T-helper 1 cell treated with Interleukin-12 subunit alpha and Interleukin-12 subunit beta and Interleukin-4 antibody, amounts not matched to agents 30 μg/mL and 1 μg/mL, for 36 hours (primary cell): ENCODE results near the gene RBM43.

Source experiments
- H3K27ac Mint-ChIP-seq: one replicate; pipeline ENCODE4 v1.8.0; 2021; ENCODE audit warnings: mild to moderate bottlenecking, mixed read lengths
- H3K27me3 Mint-ChIP-seq: one replicate; pipeline ENCODE4 v1.8.0; 2021; ENCODE audit warnings: low read depth, mixed read lengths
- H3K36me3 Mint-ChIP-seq: one replicate; pipeline ENCODE4 v1.8.0; 2021; ENCODE audit warnings: low read depth, mixed read lengths
- H3K4me1 Mint-ChIP-seq: one replicate; pipeline ENCODE4 v1.8.0; 2021; ENCODE audit warnings: low read depth, mixed read lengths
- H3K4me3 Mint-ChIP-seq: one replicate; pipeline ENCODE4 v1.8.0; 2021; ENCODE audit warnings: mild to moderate bottlenecking, moderate library complexity, mixed read lengths
- H3K9me3 Mint-ChIP-seq: one replicate; pipeline ENCODE4 v1.8.0; 2021; ENCODE audit warnings: mixed read lengths

Gene RBM43

DNA sequence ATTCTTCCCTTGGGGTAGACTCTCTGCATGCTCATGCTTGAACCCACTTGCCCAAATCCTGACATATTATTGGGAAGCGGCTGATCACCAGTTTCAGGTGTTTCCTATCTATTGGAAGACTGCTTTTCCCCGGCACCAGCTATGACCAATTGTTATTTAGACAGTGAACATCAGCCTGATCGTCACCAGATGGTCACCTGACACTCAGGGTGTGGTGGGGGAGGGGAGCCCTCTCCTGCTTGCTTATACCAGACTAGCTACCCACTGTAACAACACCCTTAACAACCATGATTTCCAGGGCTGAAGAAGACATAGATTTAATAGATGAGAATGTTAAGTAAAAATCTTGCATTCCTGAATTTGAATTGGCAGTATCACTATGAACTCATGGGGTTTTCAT lies 44.3 kb downstream of the RBM43 start:
- Mint-ChIP-seq H3K27me3 (peaks cover 15% of the 10 kb centered on the region), H3K9me3 (no peaks in the 10 kb centered on the region), H3K36me3 (no peaks in the 10 kb centered on the region), H3K4me1 (no peaks in the 10 kb centered on the region), H3K27ac (no peak overlapping the region), H3K4me3 (no peak overlapping the region)

DNA sequence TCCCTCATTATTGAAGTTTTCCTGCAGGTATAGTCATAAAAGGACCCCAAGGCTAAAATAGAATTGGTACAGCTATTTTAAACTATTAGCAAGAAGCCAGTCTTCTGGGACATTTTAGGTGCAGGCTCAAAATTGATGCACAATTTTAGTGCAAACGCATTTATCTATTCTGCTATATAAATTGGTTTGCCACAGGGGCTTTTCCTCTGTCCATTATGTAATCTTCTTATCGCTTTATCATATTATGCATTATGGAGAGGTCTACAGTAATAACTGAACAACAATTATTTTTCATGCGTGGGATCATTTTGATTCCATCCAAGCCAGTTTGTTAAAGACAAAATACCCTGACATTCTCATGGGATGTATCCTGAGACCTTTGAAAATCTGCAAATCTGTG lies 54.6 kb downstream of the RBM43 start:
- no peak overlapping the region for H3K27ac Mint-ChIP-seq
- H3K4me3 Mint-ChIP-seq: no peak overlapping the region
- peaks cover 11% of the 10 kb centered on the region for H3K27me3 Mint-ChIP-seq
- H3K36me3 Mint-ChIP-seq: no peaks in the 10 kb centered on the region
- no peaks in the 10 kb centered on the region for H3K4me1 Mint-ChIP-seq
- H3K9me3 Mint-ChIP-seq: no peaks in the 10 kb centered on the region

DNA sequence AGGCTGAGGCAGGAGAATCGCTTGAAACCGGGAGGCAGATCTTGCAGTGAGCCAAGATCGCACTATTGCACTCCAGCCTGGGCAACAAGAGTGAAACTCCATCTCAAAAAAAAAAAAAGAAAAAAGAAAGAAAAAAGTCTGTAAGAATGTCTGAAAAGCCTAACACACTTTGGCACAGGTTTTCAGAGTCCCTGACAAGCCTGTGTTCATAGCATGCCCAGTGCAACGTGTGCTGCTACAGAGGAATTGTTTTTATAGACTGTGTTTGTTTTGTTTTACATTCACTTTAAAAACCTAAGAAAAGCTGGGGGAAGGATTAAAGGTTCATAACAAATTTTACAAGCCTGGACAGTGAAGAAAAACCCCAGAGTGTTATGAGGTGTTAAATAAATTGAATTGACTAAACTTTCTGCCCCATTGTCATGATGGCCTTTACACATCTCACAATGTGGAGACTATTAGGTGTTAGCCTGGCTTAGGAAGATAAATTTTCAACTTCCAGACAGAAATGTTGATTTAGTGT lies 55.2 kb downstream of the RBM43 start:
- H3K27ac Mint-ChIP-seq: no peak overlapping the region
- no peaks in the 10 kb centered on the region for H3K4me1 Mint-ChIP-seq
- no peak overlapping the region for H3K4me3 Mint-ChIP-seq
- no peaks in the 10 kb centered on the region for H3K9me3 Mint-ChIP-seq
- peaks cover 11% of the 10 kb centered on the region for H3K27me3 Mint-ChIP-seq
- no peaks in the 10 kb centered on the region for H3K36me3 Mint-ChIP-seq

DNA sequence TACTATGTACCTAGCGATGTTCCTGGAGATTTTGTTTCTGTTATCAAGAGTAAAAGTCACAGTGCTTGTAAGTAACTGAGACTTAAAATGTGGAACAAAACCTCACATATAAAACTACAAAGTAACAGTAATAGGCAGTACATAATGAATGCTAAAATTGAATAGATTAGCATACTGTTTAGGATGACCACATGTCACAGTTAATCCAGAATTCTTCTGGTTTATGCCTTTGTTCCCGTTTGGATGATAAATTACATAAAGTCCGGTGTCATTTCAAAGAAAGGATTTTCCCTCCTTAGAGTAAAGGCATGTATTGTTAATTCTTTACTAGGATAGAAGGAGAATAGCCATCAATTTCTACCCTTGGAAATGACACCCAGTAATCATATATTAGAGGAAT lies 56.1 kb downstream of the RBM43 start:
- H3K9me3 Mint-ChIP-seq: no peaks in the 10 kb centered on the region
- no peak overlapping the region for H3K4me3 Mint-ChIP-seq
- peaks cover 11% of the 10 kb centered on the region for H3K27me3 Mint-ChIP-seq
- H3K4me1 Mint-ChIP-seq: peaks cover 3% of the 10 kb centered on the region
- no peaks in the 10 kb centered on the region for H3K36me3 Mint-ChIP-seq
- no peak overlapping the region for H3K27ac Mint-ChIP-seq

DNA sequence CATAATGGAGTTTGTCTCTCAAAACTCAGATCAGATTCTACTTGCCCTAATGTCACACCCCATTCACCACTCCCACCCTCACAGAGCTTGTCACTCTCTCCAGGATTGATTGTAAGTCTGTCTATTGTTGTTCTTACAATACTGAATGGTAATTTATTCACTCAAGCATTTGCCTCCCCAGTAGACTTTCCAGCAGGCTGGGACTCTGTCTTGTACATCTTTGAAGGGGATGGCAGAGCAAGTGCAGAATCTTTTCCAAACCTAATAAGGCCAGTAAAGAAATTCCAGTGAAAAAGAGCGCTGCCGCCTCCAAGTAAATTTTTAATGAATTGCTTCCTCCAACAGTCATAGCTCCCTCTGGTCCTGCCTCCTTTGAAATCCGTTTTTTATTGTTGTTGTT lies 56.9 kb downstream of the RBM43 start:
- no peaks in the 10 kb centered on the region for H3K36me3 Mint-ChIP-seq
- peaks cover 4% of the 10 kb centered on the region for H3K4me1 Mint-ChIP-seq
- H3K4me3 Mint-ChIP-seq: no peak overlapping the region
- peaks cover 11% of the 10 kb centered on the region for H3K27me3 Mint-ChIP-seq
- no peaks in the 10 kb centered on the region for H3K9me3 Mint-ChIP-seq
- H3K27ac Mint-ChIP-seq: no peak overlapping the region

DNA sequence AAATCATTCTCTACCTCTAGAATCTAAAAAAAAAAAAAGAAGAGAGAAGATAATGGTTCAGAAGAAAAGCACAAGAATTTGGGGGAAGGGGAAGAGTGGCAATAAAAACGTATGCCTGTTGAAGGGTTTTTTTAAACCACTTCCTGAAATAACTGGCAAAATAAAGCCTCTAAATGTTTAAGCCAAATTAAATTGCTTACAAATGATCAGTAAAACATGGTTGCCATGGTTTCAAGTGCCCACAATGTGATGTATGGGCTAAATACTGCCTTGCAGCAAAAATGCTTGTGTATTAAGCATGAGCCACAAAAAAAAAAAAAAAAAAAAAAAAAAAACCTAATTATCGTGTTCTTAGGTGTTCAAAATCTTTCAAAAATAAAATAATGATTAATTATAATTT lies 60.8 kb downstream of the RBM43 start:
- no peak overlapping the region for H3K4me3 Mint-ChIP-seq
- peaks cover 4% of the 10 kb centered on the region for H3K4me1 Mint-ChIP-seq
- peaks cover 12% of the 10 kb centered on the region for H3K27me3 Mint-ChIP-seq
- no peaks in the 10 kb centered on the region for H3K36me3 Mint-ChIP-seq
- H3K27ac Mint-ChIP-seq: no peak overlapping the region
- H3K9me3 Mint-ChIP-seq: no peaks in the 10 kb centered on the region

DNA sequence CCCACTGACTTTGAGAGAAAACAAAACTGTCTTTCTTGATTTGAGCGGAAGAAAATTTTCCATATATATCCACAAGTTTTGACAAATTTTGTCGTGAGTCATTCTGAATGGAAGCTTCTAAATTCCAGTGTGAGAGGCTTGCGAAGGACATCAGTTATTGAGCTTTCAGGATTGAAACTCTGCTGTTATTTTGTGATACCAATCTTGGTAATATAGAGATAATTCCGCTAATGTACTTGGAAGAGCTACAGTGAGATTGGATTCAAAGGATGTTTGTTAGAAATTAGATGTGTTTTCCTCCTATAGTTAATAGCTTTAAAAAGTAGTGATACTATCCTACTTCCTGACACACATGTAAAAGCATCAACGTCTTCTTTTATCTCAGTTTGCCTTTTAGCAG lies 61.4 kb downstream of the RBM43 start:
- no peak overlapping the region for H3K4me3 Mint-ChIP-seq
- H3K27me3 Mint-ChIP-seq: peaks cover 12% of the 10 kb centered on the region
- no peaks in the 10 kb centered on the region for H3K9me3 Mint-ChIP-seq
- H3K27ac Mint-ChIP-seq: no peak overlapping the region
- H3K36me3 Mint-ChIP-seq: no peaks in the 10 kb centered on the region
- peaks cover 5% of the 10 kb centered on the region for H3K4me1 Mint-ChIP-seq

DNA sequence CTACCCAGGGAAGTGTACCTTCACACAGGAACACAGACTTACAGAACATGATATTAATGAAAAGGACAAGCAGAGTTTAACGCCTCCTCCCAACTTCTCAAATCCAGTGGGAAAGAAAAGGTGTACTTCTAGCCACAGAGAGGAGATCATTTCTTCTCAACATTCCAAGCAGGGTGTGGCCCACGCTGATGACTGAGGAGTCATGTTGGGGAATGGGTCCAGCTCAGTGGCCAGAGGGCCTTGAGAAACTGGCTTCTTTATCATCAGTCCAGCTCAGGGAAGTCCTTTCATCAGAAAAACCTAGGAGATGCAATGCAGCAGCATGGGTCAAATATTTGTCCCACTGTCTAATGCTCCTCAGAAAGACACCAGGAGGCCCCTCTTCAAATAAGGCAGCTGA lies 63.0 kb downstream of the RBM43 start:
- H3K4me3 Mint-ChIP-seq: no peak overlapping the region
- H3K27ac Mint-ChIP-seq: no peak overlapping the region
- peaks cover 5% of the 10 kb centered on the region for H3K27me3 Mint-ChIP-seq
- H3K4me1 Mint-ChIP-seq: peaks cover 5% of the 10 kb centered on the region
- H3K9me3 Mint-ChIP-seq: no peaks in the 10 kb centered on the region
- no peaks in the 10 kb centered on the region for H3K36me3 Mint-ChIP-seq
